H9 (cell line): ENCODE results near the gene AKR1E2. TPM values are rescaled to one million over a fixed set of nuclear protein-coding genes. Genes with fewer than 3 reads are reported as not detected.

Experiments used
- DNase-seq: peaks from one replicate; pipeline ENCODE4 v3.0.0-alpha.2; 2017
- H2AFZ ChIP-seq: one replicate; pipeline ENCODE4 v1.6.1; 2013; ENCODE audit warnings: mild to moderate bottlenecking, low read length, control low read depth, moderate library complexity
- H2AK5ac ChIP-seq: 2 replicates; pipeline ENCODE4 v1.6.1; 2013; ENCODE audit warnings: low read length, control low read depth, mixed read lengths; ENCODE audit not compliant: insufficient read length
- H2BK120ac ChIP-seq: one replicate; pipeline ENCODE4 v1.6.1; 2013; ENCODE audit warnings: low read depth, mild to moderate bottlenecking, low read length, control low read depth, inconsistent platforms; ENCODE audit not compliant: poor library complexity, severe bottlenecking
- H2BK12ac ChIP-seq: 2 replicates; pipeline ENCODE4 v1.6.1; 2013; ENCODE audit warnings: low read length, control low read depth, mixed read lengths, low read depth; ENCODE audit not compliant: insufficient read length
- H2BK15ac ChIP-seq: 2 replicates; pipeline ENCODE4 v1.6.1; 2013; ENCODE audit warnings: low read depth, low read length, control low read depth
- H2BK20ac ChIP-seq: one replicate; pipeline ENCODE4 v1.6.1; 2013; ENCODE audit warnings: low read depth, mild to moderate bottlenecking, low read length, control low read depth, inconsistent platforms; ENCODE audit not compliant: poor library complexity, severe bottlenecking
- H2BK5ac ChIP-seq: 2 replicates; pipeline ENCODE4 v1.6.1; 2013; ENCODE audit warnings: low read length, control low read depth, mixed read lengths; ENCODE audit not compliant: insufficient read length
- H3K14ac ChIP-seq: 2 replicates; pipeline ENCODE4 v1.6.1; 2013; ENCODE audit warnings: low read length, control low read depth; ENCODE audit not compliant: insufficient read depth
- H3K18ac ChIP-seq: 2 replicates; pipeline ENCODE4 v1.6.1; 2013; ENCODE audit warnings: low read depth, mild to moderate bottlenecking, mixed read lengths, low read length, control low read depth; ENCODE audit not compliant: insufficient read length
- H3K23ac ChIP-seq: 2 replicates; pipeline ENCODE4 v1.6.1; 2013; ENCODE audit warnings: low read length, control low read depth, mixed read lengths, low read depth; ENCODE audit not compliant: insufficient read length
- H3K23me2 ChIP-seq: 2 replicates; pipeline ENCODE4 v1.6.1; 2013; ENCODE audit warnings: low read depth, mild to moderate bottlenecking, mixed read lengths, low read length, control low read depth; ENCODE audit not compliant: insufficient read length, poor library complexity, severe bottlenecking
- H3K27ac ChIP-seq: 2 replicates; pipeline ENCODE4 v1.5.1; 2013; ENCODE audit warnings: low read length, control low read depth, mixed read lengths, low read depth; ENCODE audit not compliant: insufficient read length
- H3K27me3 ChIP-seq: 2 replicates; pipeline ENCODE4 v1.6.1; 2013; ENCODE audit warnings: low read length, control low read depth, inconsistent platforms; ENCODE audit not compliant: insufficient read depth
- H3K4ac ChIP-seq: 2 replicates; pipeline ENCODE4 v1.6.1; 2013; ENCODE audit warnings: low read depth, mild to moderate bottlenecking, control low read depth, inconsistent platforms, low read length, moderate library complexity
- H3K4me1 ChIP-seq: 2 replicates; pipeline ENCODE4 v1.6.1; 2013; ENCODE audit warnings: low read length, control low read depth, inconsistent platforms; ENCODE audit not compliant: insufficient read depth
- H3K4me2 ChIP-seq: 2 replicates; pipeline ENCODE4 v1.6.1; 2013; ENCODE audit warnings: low read length, control low read depth, mixed read lengths; ENCODE audit not compliant: insufficient read length, insufficient read depth
- H3K56ac ChIP-seq: 2 replicates; pipeline ENCODE4 v1.6.1; 2013; ENCODE audit warnings: low read depth, mild to moderate bottlenecking, mixed read lengths, low read length, control low read depth; ENCODE audit not compliant: insufficient read length
- H3K79me1 ChIP-seq: 2 replicates; pipeline ENCODE4 v1.6.1; 2013; ENCODE audit warnings: low read depth, mild to moderate bottlenecking, moderate library complexity, low read length, control low read depth, inconsistent platforms; ENCODE audit not compliant: insufficient read depth, poor library complexity, severe bottlenecking
- H3K79me2 ChIP-seq: 2 replicates; pipeline ENCODE4 v1.6.1; 2013; ENCODE audit warnings: low read length, control low read depth, inconsistent platforms; ENCODE audit not compliant: insufficient read depth
- H3K9ac ChIP-seq: 2 replicates; pipeline ENCODE4 v1.6.1; 2013; ENCODE audit warnings: low read length, control low read depth, mixed read lengths; ENCODE audit not compliant: insufficient read length; ENCODE audit errors: extremely low read depth
- H3K9me3 ChIP-seq: one replicate; pipeline ENCODE4 v1.6.1; 2013; ENCODE audit warnings: low read depth, low read length, inconsistent platforms; ENCODE audit not compliant: control insufficient read depth
- H3T11ph ChIP-seq: one replicate; pipeline ENCODE4 v1.6.1; 2013; ENCODE audit warnings: mild to moderate bottlenecking, low read length, control low read depth, inconsistent platforms
- H4K20me1 ChIP-seq: one replicate; pipeline ENCODE4 v1.6.1; 2013; ENCODE audit not compliant: control insufficient read depth, insufficient read length, insufficient read depth
- H4K5ac ChIP-seq: 2 replicates; pipeline ENCODE4 v1.6.1; 2013; ENCODE audit warnings: low read depth, mild to moderate bottlenecking, mixed read lengths, low read length, control low read depth; ENCODE audit not compliant: insufficient read length
- H4K8ac ChIP-seq: replicated peaks from 2 replicates; pipeline ENCODE4 v1.6.1; 2013; ENCODE audit warnings: low read length, control low read depth, mixed read lengths, low read depth; ENCODE audit not compliant: insufficient read length
- H4K91ac ChIP-seq: 2 replicates; pipeline ENCODE4 v1.6.1; 2013; ENCODE audit warnings: low read depth, mild to moderate bottlenecking, moderate library complexity, mixed read lengths, low read length, control low read depth; ENCODE audit not compliant: insufficient read length
- H3K27ac Mint-ChIP-seq, 3 experiments: 2 replicates in 2 of 3; 3 replicates in 1 of 3; pipeline ENCODE4 v1.8.0; 2020 to 2021; ENCODE audit warnings: mixed read lengths in 3 of 3, mild to moderate bottlenecking in 1 of 3, moderate library complexity in 1 of 3
- H3K27me3 Mint-ChIP-seq: 2 replicates; pipeline ENCODE4 v1.8.0; 2021; ENCODE audit warnings: low read depth, mild to moderate bottlenecking, moderate library complexity, mixed read lengths
- H3K36me3 Mint-ChIP-seq, 3 experiments: 2 replicates in 2 of 3; 3 replicates in 1 of 3; pipeline ENCODE4 v1.8.0; 2020 to 2021; ENCODE audit warnings: low read depth in 3 of 3, mixed read lengths in 3 of 3; ENCODE audit not compliant: insufficient read depth in 1 of 3
- H3K4me1 Mint-ChIP-seq, 2 experiments: 2 replicates each; pipeline ENCODE4 v1.8.0; 2020; ENCODE audit warnings: mixed read lengths in 2 of 2
- H3K4me3 Mint-ChIP-seq, 2 experiments: 2 replicates in 1 of 2; 3 replicates in 1 of 2; pipeline ENCODE4 v1.8.0; 2020 to 2021; ENCODE audit warnings: mild to moderate bottlenecking in 2 of 2, mixed read lengths in 2 of 2, moderate library complexity in 1 of 2
- H3K9me3 Mint-ChIP-seq, 2 experiments: 2 replicates in 1 of 2; 3 replicates in 1 of 2; pipeline ENCODE4 v1.8.0; 2020; ENCODE audit warnings: mild to moderate bottlenecking in 2 of 2, mixed read lengths in 2 of 2, moderate library complexity in 1 of 2
- CTCF ChIP-seq: fragments of 200-600 bp; sonication (generic); conservative IDR thresholded peaks from 3 replicates; pipeline ENCODE4 v1.8.0; 2021; ENCODE audit warnings: antibody characterized with exemption, mild to moderate bottlenecking
- WGBS: extraction: QIAGEN DNeasy Blood & Tissue Kit; methylation state at CpG from one replicate; pipeline ENCODE4 v1.1.7; 2013; ENCODE audit warnings: missing lambda C conversion rate, low lambda C conversion rate, mixed read lengths; ENCODE audit not compliant: insufficient read length; ENCODE audit errors: extremely low coverage; 5-methylcytosine and 5-hydroxymethylcytosine counted together
- total RNA-seq: library from RNA; stranded (reverse); gene quantifications from 2 replicates; pipeline ENCODE4 v1.2.1, GENCODE V29; 2021

AKR1E2 gene
- total RNA-seq, 1 experiment from 2014 or later, result 2.2 TPM

GRCh38 chr10:4819707-4820106 lies 6.3 kb upstream of the AKR1E2 start:
- H3K4ac ChIP-seq, result no peak overlapping the region
- TF ChIP-seq CTCF, result no peak
- no peak overlapping the region for H3K4me3 Mint-ChIP-seq

More at GRCh38 chr10:4819707-4820106, 6.3 kb upstream of the AKR1E2 start:
- H3K79me2 ChIP-seq, result no peaks in the 10 kb centered on the region
- H4K5ac ChIP-seq, result no peak overlapping the region
- no peak overlapping the region for H3K27ac ChIP-seq
- no peak overlapping the region for H3K9ac ChIP-seq
- H2BK12ac ChIP-seq, result no peak overlapping the region
- Mint-ChIP-seq H3K27me3 (peaks cover 12% of the 10 kb centered on the region), H3K27ac (no peak overlapping the region), H3K36me3 (peaks cover 2 to 9% (median 5%) of the 10 kb centered on the region in 3 experiments; a peak in 5 of 7 replicates), H3K9me3 (peaks cover 30 to 56% of the 10 kb centered on the region in 2 experiments), H3K4me1 (no peaks in the 10 kb centered on the region)
- no peak overlapping the region for H3K18ac ChIP-seq
- no peak for DNase-seq
- H3K56ac ChIP-seq, result no peak overlapping the region
- H2AK5ac ChIP-seq, result no peak overlapping the region
- H3K4me2 ChIP-seq, result no peak overlapping the region
- H3K23ac ChIP-seq, result no peak overlapping the region
- H3T11ph ChIP-seq, result no peak overlapping the region
- H4K91ac ChIP-seq, result no peak overlapping the region
- H3K27me3 ChIP-seq, result no peaks in the 10 kb centered on the region
- no CpG with 5 or more reads among the region's 7 CpGs for WGBS
- H2BK20ac ChIP-seq, result no peak overlapping the region
- H4K8ac ChIP-seq, result no peak overlapping the region
- H3K4me1 ChIP-seq, result no peaks in the 10 kb centered on the region
- H2BK120ac ChIP-seq, result no peak overlapping the region
- no peak overlapping the region for H2AFZ ChIP-seq
- no peaks in the 10 kb centered on the region for H3K79me1 ChIP-seq
- peaks cover 6% of the 10 kb centered on the region for H3K9me3 ChIP-seq
- H2BK15ac ChIP-seq, result no peak overlapping the region
- H3K14ac ChIP-seq, result no peak overlapping the region
- no peaks in the 10 kb centered on the region for H4K20me1 ChIP-seq
- H2BK5ac ChIP-seq, result no peak overlapping the region
- no peaks in the 10 kb centered on the region for H3K23me2 ChIP-seq
